AG10803 (cell line): ENCODE data around the gene KATNB1.
"Not testable (repeated sequence)": the region's sequence is repeated elsewhere in the genome, so short reads cannot be mapped to it uniquely, and the experiment has no call there.

Experiments used
- DNase-seq: peaks from one replicate; pipeline ENCODE4 v3.0.0; 2010; ENCODE audit warnings: low read depth
- H3K4me3 ChIP-seq: 2 replicates; pipeline ENCODE4 v1.5.1; 2011; ENCODE audit warnings: mild to moderate bottlenecking, low read length, control low read depth
- TF ChIP-seq, protein P1 (sequence below): conservative IDR thresholded peaks from 2 replicates; pipeline ENCODE4 v1.5.1; 2011; ENCODE audit warnings: mild to moderate bottlenecking, low read length, control low read depth, inconsistent platforms

KATNB1 gene

DNA sequence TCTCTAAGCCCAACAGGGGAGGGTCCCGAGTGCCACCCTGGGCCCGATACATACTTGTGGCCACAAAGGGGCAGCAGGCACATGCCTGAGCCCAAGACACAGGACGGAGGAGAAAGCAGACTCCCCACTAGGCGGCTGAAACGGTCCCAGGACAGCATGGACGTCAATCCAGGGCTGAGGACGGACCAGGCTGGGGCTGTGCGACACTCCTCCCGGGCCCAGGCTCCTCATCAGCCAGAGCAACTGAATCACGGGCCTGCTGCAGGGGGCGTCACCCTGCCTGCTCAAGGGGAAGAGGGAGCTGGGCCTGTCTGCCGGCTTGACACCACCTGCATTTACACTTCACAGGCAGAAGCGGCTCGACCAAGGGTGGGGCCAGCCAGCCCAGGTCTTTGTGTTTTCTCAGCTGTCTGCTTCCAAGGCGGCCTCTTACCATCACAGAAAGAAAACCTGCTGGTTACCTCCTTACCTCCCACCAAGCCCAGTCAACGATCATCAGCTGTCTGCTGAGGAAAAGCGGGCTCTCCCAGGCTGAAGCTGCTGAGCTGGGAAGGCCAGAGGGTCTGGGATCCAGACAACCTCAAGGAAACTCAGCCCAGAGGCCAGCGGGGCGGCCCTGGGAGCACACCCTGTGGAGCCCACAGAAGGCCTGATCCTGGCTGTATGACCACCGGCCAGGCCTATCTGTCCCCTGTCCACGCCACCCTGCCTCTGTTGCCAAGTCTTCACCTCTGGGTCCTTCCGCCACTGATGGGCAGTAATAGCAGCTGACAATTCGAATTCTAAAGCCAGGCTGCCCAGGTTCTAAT is 40.3 kb downstream of the KATNB1 start:
- TF ChIP-seq, protein P1, sequence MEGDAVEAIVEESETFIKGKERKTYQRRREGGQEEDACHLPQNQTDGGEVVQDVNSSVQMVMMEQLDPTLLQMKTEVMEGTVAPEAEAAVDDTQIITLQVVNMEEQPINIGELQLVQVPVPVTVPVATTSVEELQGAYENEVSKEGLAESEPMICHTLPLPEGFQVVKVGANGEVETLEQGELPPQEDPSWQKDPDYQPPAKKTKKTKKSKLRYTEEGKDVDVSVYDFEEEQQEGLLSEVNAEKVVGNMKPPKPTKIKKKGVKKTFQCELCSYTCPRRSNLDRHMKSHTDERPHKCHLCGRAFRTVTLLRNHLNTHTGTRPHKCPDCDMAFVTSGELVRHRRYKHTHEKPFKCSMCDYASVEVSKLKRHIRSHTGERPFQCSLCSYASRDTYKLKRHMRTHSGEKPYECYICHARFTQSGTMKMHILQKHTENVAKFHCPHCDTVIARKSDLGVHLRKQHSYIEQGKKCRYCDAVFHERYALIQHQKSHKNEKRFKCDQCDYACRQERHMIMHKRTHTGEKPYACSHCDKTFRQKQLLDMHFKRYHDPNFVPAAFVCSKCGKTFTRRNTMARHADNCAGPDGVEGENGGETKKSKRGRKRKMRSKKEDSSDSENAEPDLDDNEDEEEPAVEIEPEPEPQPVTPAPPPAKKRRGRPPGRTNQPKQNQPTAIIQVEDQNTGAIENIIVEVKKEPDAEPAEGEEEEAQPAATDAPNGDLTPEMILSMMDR: no peak
- DNase-seq: no peak
- no peak overlapping the region for H3K4me3 ChIP-seq

DNA sequence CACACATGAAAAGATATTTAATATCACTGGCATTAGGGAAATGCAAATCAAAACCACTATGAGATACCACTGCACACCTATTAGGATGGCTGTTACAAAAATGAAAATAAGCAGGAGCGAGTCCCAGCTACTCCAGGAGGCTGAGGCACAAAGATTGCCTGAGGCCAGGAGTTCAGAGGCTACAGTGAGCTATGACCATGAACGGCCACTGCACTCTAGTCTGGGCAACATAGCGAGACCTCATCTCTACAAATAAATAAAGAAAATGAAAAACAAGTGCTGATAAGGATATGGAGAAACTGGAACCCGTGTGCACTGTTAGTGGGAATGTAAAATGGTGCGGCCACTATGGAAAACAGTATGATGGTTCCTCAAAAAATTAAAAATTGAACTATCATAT is 43.1 kb downstream of the KATNB1 start:
- DNase-seq: no peak
- TF ChIP-seq, protein P1: no peak
- H3K4me3 ChIP-seq: no peak overlapping the region

DNA sequence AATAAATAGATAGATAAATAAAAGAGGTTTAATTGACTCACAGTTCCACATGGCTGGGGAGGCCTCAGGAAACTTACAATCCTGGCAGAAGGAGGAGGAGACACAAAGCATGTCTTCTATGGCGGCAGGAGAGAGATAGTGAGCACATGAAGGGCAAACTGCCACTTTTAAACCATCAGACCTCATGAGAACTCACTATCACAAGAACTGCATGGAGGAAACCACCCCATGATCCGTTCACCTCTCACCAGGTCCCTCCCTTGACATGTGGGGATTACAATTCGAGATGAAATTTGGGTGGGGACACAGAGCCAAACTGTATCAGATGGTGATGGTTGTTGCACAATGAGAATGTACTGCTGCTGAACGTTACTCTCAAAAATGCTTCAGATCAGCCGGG is 44.3 kb downstream of the KATNB1 start:
- not testable (repeated sequence) for H3K4me3 ChIP-seq, DNase-seq

DNA sequence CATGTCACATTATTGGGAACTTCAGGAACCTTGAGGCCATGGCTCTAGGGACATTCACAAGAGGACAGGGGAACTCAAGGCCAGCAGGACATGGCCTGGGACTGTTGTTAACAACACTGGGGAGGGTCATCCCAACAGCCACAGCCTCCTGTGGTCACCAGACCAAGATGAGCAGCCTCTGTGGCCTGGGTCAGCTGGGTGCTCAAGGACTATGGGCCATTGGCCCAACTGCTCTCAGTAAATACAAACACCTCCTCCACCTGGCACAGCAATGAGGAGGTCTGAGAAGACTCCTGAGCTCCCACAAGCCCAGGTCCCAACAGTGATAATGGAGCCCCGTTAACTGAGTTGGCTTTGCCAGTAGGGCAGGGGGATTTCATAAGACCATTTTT is 45.8 kb downstream of the KATNB1 start:
- TF ChIP-seq, protein P1: no peak
- H3K4me3 ChIP-seq: no peak overlapping the region

DNA sequence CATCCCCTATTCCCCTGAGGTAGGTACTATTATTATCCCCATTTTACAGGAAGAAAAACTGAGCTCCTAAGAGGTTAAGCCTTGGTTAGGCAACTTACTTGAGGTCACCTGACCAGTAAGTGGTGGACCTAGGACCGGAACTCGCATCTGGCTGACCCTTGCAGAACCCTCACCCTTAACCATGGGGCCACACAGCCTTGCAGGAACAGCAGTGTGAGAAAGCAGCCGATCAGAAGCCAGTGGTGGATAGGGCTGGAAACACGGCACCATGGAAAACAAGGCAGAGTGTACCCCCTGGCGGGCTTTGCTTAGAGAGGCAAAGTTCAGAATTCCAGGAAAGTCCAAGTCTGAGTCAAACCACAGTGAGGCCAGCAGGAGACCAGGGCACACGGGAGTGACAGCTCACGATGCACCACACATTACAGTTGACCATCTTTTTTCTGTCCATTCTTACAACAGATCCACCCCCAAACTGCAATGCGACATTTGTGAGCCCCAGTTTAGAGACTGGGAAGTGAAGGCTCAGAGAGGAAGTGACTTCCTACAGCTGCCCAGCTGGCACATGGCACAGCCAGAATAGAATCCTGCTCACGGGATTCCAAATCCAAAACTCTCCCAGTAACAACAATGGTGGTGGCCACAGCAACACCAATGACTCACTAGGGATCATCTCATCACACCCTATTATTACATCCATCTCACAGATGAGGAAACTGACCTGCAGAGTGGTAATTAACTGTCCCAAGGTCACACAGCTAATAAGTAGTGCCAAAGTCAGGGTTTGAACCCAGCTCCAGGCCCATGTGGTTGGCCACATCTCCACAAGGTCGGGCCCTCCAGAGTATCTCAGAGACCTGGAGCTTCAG is 46.4 kb downstream of the KATNB1 start:
- H3K4me3 ChIP-seq: no peak overlapping the region
- DNase-seq: peak; percentile 66
- TF ChIP-seq, protein P1: no peak

More for the DNA sequence above, 45.8 kb downstream of the KATNB1 start:
- no peak for DNase-seq

DNA sequence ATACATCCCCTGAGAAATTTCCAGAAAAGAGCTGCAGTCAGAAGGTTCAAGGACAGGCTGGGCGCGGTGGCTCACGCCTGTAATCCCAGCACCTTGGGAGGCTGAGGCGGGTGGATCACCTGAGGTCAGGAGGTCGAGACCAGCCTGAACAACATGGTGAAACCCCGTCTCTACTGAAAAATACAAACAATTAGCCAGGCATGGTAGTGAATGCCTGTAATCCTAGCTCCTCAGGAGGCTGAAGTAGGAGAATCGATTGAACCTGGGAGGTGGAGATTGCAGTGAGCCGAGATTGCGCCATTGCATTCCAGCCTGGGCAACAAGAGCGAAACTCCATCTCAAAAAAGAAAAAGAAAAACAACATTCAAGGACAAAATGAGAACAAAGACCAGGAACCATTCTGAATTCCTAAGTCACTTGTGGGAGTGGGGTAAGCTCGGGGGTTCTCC is 47.1 kb downstream of the KATNB1 start:
- not testable (repeated sequence) for DNase-seq, H3K4me3 ChIP-seq

DNA sequence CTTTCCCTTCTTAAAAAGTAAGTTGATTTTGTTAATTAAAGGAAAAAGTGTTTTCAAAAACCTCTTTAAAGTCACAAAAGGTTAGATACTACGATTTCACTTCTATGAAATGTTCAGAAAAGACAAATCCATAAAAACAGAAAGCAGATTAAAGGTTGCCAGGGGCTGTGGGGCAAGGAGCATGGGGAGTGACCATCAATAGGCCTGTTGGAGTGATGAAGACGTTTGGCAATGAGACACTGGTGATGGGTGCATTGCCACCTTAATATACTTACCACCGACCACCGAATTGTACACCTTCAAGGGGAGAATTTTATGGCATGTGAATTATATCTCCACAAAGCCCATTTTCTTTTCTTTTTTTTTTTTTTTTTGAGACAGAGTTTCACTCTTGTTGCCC is 47.5 kb downstream of the KATNB1 start:
- TF ChIP-seq, protein P1: no peak
- DNase-seq: no peak
- no peak overlapping the region for H3K4me3 ChIP-seq

DNA sequence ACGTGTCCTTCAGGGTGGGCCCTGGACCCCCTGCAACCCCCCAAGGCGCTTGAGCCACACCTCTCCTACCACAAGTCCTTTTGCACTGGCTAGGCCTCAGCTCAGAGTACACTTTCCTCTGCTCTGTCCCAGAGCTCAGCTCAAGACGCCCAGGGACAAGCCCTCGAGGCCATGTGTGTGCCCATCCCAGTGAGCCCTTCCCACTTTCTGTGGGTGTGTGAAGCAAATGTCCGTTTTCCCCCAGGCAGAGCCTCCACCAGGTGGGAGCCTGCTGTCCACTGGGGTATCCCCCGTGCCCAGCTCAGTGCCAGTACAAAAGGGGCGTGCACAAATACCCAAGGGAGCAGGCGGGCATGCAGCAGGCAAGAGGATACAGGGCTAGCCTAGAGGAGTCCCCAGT is 48.3 kb downstream of the KATNB1 start:
- DNase-seq: no peak
- TF ChIP-seq, protein P1: no peak
- H3K4me3 ChIP-seq: no peak overlapping the region
